Skeletal muscle cell (primary cell): ENCODE data around the gene ODAD4.
"Not testable (repeated sequence)": the region's sequence is repeated elsewhere in the genome, so short reads cannot be mapped to it uniquely, and the experiment has no call there.

Source experiments
- DNase-seq: peaks from one replicate; pipeline ENCODE4 v3.0.0-alpha.2; 2010; ENCODE audit warnings: low read depth
- H3K4me3 ChIP-seq: 2 replicates; pipeline ENCODE4 v1.5.1; 2011; ENCODE audit warnings: low read depth, mild to moderate bottlenecking, control low read depth, low read length, moderate library complexity

ODAD4 gene

DNA sequence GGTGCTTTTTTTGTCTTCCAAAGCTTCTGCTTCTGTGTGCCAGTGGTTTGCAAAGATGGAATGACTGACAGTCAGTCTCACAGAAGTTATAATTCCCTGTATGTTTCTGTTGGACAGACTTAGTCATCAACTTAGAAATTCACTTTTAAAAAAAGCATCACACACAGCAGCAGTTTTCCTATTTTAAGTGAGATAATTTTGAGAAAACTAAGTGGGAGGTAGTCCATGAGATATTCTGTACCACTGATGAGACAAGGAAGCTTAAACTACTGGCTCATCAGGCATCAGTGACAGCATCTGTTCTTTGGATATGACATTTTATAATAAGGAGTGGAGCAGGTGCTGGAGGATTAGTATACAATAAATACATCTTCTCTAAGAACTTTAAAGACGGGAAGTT is 56.2 kb downstream of the ODAD4 start:
- no peak for DNase-seq
- no peak overlapping the region for H3K4me3 ChIP-seq

DNA sequence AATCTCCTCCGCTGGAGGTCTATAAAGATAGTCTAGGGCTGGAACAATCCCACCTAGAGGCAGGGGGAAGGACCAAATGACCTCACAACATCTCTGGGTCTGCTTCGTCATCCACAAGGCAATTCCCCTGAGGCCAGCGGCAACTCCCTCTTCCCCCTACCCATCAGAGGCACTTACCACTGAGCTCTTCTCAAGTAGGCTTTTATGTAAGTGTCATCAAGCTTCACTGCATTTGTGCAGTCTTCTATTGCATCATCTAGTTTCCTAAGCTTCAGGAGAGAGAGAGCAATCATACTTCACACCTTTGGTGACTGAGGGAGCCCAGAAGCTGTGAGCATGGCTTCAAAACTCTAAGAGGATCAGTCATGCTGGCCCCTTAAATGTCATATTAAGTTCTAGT is 57.2 kb downstream of the ODAD4 start:
- DNase-seq: no peak
- H3K4me3 ChIP-seq: no peak overlapping the region

DNA sequence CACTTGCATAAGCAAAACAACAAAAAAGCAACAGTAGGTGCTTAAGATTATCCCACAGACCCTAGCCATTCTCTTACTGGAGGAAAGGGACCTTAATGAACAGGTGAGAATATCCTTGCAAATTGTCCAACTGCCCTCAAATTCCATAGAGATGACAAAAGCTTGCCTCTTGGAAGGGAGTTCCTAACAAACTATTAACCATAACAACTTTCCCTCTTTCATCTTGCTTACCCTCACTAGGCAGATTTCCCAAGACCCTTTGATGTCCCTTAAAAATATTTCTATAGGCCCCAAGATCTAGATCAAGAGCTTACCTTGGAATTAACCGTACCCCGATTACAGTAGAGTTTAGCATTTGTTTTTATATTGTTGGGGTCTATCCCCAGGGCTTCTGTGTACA is 58.0 kb downstream of the ODAD4 start:
- no peak overlapping the region for H3K4me3 ChIP-seq
- DNase-seq: no peak

DNA sequence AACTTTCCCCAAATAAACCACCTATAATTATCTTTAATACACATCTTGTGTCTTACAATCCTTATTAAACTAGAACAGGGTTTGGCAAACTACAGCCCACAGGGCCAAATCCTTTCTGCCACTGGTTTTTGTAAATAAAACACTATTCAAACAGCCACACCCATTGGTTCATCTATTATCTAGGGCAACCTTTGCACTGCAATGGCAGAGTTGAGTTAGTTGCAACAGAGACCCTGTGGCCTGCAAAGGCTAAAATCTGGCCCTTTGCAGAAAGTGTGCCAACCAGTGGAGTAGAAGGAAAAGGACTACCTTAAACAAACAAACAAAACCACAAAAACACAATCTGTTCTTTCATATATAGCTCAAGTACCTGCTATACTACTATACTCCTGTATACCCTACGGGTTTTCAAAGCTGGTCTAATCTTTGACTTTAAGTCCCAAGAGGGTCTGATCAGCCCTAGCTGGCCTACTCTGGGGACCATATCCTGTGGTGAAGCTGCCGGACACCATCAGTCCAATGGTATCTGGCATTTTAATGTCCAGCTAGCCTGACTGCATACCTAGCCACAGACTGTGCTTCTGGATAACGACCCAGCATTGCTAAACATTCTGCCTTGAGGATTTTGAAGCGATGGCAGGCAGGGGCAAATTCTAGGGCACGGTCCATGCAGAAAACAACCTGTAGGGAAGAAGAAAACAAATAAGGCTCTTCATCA is 59.4 kb downstream of the ODAD4 start:
- H3K4me3 ChIP-seq: no peak overlapping the region
- DNase-seq: no peak

DNA sequence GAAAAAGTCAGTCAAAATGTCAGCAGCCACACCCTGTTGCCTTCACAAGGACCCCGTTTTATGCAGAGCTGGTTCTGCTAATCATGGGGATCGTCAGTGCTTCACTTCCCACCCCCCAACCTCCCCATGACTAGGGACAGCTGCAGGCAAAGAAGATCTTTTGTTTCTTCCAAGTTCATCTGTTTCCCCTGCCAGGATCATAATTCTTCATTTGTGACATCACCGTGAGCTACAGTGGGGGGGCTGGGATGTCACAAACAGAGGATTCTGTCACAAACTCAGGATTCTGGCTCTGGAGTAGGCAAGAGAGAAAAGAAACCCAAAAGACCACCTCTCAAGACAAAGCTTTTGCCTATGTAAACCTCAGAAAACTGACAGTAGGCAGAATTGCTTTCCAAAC is 62.2 kb downstream of the ODAD4 start:
- DNase-seq: no peak
- H3K4me3 ChIP-seq: no peak overlapping the region

DNA sequence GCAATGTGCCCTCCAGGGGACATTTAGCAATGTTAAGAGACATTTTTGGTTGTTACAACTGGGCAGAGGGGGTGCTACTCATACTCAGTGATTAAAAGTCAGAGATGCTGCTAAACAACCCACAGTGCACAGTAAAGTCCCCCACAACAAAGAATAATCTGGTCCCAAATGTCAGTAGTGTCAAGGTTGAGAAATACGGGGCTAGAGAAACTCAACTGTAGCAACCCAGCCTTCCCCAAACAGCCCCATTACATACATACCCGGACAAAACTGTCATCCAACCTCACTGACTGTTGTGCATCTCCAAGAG is 66.4 kb downstream of the ODAD4 start:
- no peak for DNase-seq
- no peak overlapping the region for H3K4me3 ChIP-seq

DNA sequence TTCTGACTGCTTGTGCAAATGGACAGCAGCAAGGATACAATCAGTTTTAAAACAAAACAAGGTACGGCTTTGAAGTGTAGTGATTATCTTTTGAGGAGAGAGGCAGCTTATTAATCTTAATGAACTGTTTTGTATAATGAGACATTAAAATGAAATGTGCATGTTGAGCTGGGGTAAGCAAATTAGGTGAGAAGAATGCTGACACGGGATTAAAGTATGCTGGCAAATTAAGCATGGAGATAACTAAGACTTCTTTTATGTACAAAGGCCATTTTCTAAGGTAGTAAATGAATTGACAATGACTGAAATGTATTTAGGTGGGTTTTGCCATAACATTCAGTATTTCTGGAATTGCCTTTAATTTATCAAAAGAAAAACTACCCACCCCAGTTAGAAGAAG is 68.1 kb downstream of the ODAD4 start:
- no peak overlapping the region for H3K4me3 ChIP-seq
- no peak for DNase-seq

DNA sequence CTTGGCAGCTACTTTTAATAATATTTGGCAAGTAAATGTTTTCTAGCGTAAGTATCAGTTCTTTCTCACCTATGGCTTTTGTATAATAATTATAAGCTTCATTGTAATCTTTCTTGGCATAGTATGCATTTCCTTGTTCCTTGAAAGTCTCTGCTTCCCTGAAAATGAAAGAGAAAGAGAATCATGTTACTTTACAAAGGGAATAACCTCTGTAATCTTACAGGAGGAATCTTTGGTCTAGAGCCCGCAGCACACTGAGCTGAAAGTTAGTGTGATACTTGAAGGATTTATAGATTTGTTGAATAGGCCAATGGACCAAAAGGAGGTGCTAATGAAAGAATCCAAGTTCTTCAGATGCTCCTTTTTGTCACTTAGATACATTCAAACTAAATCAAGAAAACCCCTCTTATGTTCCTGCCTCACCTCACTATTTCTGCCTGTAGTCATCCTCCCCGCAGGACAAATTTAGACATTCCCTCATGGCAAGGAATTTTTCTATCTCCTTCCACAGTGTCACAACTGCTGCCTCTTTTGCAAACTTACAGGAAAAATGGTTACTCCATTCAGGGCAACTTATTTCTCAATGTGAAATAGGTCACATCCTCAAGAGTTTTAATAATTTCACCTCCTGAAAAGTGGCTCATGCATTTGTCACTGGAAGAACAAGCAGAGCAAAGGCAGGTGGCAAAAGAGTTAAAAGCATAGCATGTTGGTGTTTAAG is 70.2 kb downstream of the ODAD4 start:
- H3K4me3 ChIP-seq: no peak overlapping the region
- DNase-seq: no peak

DNA sequence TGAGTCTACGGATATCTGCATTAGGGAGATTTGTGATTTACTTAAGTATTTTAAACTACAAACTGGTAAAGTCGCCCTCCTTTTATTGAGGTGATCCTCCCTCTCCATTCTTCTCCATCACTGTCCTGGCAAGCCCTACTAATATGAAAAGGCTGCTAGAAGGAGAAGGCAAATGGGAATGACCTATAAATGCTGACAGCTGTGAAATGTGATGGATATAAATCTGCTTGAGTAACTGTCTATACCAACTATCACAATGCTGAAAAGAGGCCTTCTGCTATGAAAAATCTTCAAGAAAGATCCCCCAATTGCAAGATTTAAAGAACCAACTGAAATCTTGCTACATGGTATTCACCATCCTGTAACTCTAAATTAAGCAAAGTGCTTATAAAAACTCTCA is 71.3 kb downstream of the ODAD4 start:
- no peak overlapping the region for H3K4me3 ChIP-seq
- no peak for DNase-seq

DNA sequence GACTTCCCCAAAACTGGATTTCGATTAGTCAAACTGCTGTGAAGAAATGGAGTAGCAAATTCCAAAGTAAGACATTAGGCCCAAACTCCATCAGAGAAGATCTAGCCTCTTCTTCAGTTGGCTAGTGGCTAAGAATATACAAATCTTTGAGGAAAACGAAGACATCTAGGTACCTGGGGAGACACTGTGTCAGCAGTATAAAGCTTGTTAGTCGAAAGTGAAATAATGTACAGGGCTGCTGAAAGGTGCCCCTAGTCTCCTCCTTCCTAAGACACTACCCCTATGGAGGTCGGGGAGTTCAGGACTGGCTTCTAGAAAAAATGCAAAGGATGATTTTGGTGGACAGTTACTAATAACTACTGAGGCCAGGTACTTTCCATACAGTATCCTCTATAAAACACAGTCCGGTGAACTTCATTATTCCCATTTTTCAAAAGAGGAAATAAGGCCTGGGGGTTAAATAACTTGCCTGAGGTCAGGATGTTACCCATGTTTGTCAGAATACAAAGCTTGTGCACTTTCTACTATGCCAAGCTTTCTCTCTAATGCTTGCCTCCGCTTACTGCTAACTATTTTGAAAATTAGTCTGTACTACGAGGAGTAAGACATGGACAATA is 71.9 kb downstream of the ODAD4 start:
- no peak for DNase-seq

DNA sequence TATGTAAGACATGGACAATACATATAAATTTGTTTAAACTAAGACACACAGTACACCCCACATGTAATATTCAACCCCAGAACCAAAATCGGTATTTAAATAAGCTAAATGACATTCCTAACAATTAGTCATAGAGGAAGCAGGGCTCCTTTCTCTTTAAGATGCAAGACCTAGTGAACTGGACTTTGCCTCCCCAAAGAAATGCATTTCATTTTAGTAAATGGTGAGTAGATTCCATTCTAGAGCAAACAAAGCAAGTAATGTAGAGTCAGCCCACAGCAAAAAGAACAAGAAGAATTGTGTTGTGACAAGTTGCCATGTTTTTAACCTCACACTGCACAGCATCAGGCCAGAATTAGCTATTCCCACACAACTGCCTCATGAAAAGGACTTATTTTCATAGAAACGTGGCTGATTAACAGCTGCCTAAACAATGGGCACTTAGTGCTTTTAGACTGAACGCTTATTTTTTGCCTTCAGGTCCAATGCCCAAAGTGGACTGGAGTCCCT is 72.4 kb downstream of the ODAD4 start:
- no peak overlapping the region for H3K4me3 ChIP-seq
- DNase-seq: no peak

More for the DNA sequence above, 71.9 kb downstream of the ODAD4 start:
- H3K4me3 ChIP-seq: no peak overlapping the region

DNA sequence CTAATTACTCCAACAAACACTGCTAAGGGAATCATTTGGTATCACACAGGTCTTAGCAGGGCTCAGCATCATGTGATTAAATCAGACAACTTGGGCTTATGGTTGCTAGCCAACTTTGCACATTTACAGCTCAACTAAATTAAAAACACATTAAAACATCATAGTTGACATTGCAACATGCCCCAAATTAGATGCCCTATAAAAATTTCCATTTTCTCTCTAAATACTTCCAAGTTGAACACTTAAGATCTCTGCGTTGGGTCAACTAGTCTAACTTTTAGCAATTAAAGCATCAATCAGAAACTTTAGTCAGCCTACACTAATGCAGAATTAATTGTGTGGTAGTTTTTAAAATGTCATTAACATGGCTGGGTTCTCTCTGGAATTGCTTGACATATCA is 74.7 kb downstream of the ODAD4 start:
- no peak overlapping the region for H3K4me3 ChIP-seq
- DNase-seq: no peak

DNA sequence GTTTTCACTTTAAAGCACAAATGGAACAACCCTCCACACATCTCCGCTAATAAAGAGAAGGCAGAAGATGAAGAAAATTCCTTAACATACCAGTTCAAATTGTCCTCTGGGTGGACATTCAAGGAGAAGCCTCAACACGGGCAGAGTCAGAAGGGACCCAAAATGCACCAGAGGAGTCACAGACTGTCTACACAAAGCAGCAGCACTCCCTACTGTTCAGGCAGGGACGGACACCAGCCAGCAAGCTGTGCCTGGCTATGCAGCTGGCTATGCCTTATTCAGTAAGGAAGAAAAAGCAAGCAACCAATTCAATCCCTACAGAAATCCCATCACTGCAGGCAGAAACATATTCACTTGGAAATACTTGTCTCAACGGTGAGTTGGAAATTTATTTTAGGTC is 78.8 kb downstream of the ODAD4 start:
- DNase-seq: no peak
- no peak overlapping the region for H3K4me3 ChIP-seq

DNA sequence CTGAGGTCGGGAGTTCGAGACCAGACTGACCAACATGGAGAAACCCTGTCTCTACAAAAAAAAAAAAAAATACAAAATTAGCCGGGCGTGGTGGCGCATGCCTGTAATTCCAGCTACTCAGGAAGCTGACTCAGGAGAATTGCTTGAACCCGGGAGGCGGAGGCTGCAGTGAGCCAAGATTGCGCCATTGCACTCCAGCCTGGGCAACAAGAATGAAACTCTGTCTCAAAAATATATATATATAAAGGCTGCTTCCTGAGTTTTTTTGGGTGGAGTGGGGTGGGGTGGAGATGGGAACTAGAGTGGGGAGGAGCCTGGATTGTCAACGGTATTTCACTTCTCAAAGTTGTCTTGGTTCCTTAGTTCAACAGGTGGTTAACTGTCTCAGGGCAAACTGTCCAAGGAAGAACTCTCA is 79.9 kb downstream of the ODAD4 start:
- not testable (repeated sequence) for H3K4me3 ChIP-seq, DNase-seq

DNA sequence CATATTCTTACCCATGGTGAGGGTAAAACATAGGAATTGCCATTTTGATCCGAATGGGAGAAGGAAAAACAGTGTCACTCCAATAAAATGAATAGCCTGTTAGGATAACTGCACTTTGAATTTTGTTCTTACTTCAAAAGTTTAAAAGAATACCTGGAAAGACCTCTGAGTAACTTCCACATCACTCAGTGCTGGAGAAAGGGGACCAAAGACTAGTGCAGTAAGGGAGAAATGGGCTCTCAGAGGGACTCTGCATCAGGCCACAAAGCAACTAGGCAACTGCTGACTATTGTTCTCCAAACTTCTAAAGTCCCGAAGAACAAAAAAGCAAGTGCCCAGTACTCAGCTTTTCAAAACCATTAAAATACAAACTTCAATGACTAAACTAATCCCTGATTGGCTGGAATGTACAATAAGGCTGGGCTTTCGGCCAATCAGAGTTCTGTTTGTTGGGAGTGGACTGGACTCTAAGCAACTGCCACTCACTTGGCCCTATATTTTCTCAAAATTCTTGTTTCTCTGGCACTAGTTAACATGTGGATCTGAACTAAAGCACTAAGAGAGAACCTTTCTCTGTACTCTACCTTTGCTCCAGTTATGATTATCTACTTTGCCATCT is 80.6 kb downstream of the ODAD4 start:
- no peak overlapping the region for H3K4me3 ChIP-seq

DNA sequence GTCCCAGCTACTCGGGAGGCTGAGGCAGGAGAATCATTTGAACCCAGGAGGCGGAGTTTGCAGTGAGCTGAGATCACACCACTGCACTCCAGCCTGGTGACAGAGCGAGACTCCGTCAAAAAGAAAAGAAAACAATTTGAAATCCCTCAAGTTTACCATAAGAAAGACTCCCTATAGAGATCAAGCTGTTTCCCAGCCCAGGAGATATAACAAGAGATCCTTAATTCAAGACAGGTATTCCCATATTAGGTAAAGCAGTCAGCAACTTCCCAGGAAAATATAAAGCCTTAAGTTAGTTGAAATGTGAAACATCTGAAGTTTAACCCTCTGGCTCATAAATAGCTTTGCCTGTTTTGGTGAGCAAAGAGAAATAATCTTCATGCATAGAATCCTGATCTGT is 81.9 kb downstream of the ODAD4 start:
- not testable (repeated sequence) for H3K4me3 ChIP-seq

More for the DNA sequence above, 80.6 kb downstream of the ODAD4 start:
- no peak for DNase-seq

DNA sequence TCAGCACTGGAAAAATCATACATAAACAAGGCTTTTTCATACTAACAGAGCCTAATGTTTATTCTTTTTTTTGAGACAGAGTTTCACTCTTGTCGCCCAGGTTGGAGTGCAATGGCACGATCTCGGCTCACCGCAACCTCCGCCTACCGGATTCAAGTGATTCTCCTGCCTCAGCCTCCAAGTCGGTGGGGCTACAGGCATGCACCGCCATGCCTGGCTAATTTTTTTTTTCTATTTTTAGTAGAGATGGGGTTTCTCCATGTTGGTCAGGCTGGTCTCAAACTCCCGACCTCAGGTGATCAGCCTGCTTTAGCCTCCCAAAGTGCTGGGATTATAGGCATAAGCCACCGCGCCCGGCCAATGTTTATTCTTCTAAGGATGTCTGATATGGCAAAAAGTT is 83.3 kb downstream of the ODAD4 start:
- not testable (repeated sequence) for H3K4me3 ChIP-seq, DNase-seq

More for the DNA sequence above, 81.9 kb downstream of the ODAD4 start:
- DNase-seq: not testable (repeated sequence)
